IMR-90 (cell line): ENCODE data around the gene FLACC1. TPM values are rescaled to one million over a fixed set of nuclear protein-coding genes. Genes with fewer than 3 reads are reported as not detected.

Experiments
- ATAC-seq: fragments of 200-7000 bp; cut with Tn5 transposase; 2 replicates; pipeline ENCODE4 v1.9.1; 2020; ENCODE audit warnings: low read depth, mild to moderate bottlenecking, moderate library complexity
- BruUV-seq: library from RNA; stranded (reverse); fragments of 400-500 nt; replicated peaks from 2 replicates; lab custom pipeline; 2021; lab: Mats Ljungman, UMichigan
- CTCF ChIA-PET: fragments of 300-600 bp; formaldehyde crosslinking; extraction: SDS; loops from one replicate; lab custom pipeline; 2021; ENCODE audit warnings: antibody characterized with exemption; lab: Yijun Ruan, JAX
- POLR2A ChIA-PET: fragments of 300-600 bp; sonication (Branson Sonifier 250); formaldehyde crosslinking; loops from one replicate; lab custom pipeline; 2022; ENCODE audit warnings: antibody characterized with exemption; ENCODE audit not compliant: unreplicated experiment; lab: Charles Lee
- DNase-seq: peaks from one replicate; pipeline ENCODE4 v3.0.0; 2013
- H2AFZ ChIP-seq: replicated peaks from 2 replicates; pipeline ENCODE3; 2013; ENCODE audit warnings: low read length, mild to moderate bottlenecking; ENCODE audit not compliant: poor library complexity
- H2AK5ac ChIP-seq: 2 replicates; pipeline ENCODE4 v1.6.1; 2013; ENCODE audit warnings: low read depth, low read length, inconsistent platforms
- H2AK9ac ChIP-seq: replicated peaks from 2 replicates; pipeline ENCODE3; 2013; ENCODE audit warnings: mild to moderate bottlenecking, low read depth, low read length, moderate library complexity; ENCODE audit not compliant: poor library complexity
- H2BK120ac ChIP-seq: 2 replicates; pipeline ENCODE4 v1.6.1; 2013; ENCODE audit warnings: low read depth, low read length, inconsistent platforms
- H2BK15ac ChIP-seq: 3 replicates; pipeline ENCODE4 v1.6.1; 2013; ENCODE audit warnings: low read depth, low read length, inconsistent platforms
- H2BK20ac ChIP-seq: 2 replicates; pipeline ENCODE4 v1.6.1; 2013; ENCODE audit warnings: low read depth, mild to moderate bottlenecking, inconsistent platforms, low read length, moderate library complexity
- H2BK5ac ChIP-seq: 2 replicates; pipeline ENCODE4 v1.6.1; 2013; ENCODE audit warnings: mild to moderate bottlenecking, low read depth, low read length, inconsistent platforms; ENCODE audit not compliant: poor library complexity, severe bottlenecking
- H3K14ac ChIP-seq: replicated peaks from 2 replicates; pipeline ENCODE4 v1.6.1; 2013; ENCODE audit warnings: low read depth, low read length, inconsistent platforms
- H3K18ac ChIP-seq: 2 replicates; pipeline ENCODE4 v1.6.1; 2013; ENCODE audit warnings: low read depth, low read length, control low read depth
- H3K23ac ChIP-seq: 2 replicates; pipeline ENCODE4 v1.6.1; 2013; ENCODE audit warnings: low read depth, low read length, inconsistent platforms
- H3K27ac ChIP-seq: 2 replicates; pipeline ENCODE4 v1.5.1; 2013; ENCODE audit warnings: mild to moderate bottlenecking, control low read depth, low read length; ENCODE audit not compliant: insufficient read depth
- H3K27me3 ChIP-seq: 2 replicates; pipeline ENCODE4 v1.6.1; 2013; ENCODE audit warnings: low read length; ENCODE audit not compliant: control insufficient read depth, insufficient read depth
- H3K36me3 ChIP-seq: 2 replicates; pipeline ENCODE4 v1.6.1; 2013; ENCODE audit warnings: low read length, mixed read lengths; ENCODE audit not compliant: control insufficient read depth, insufficient read depth
- H3K4ac ChIP-seq: 2 replicates; pipeline ENCODE4 v1.6.1; 2013; ENCODE audit warnings: low read depth, low read length, inconsistent platforms
- H3K4me1 ChIP-seq: 2 replicates; pipeline ENCODE4 v1.6.1; 2013; ENCODE audit warnings: low read length, mixed read lengths; ENCODE audit not compliant: control insufficient read depth, insufficient read depth
- H3K4me2 ChIP-seq: 2 replicates; pipeline ENCODE4 v1.6.1; 2013; ENCODE audit warnings: low read depth, mild to moderate bottlenecking, control low read depth, low read length, moderate library complexity
- H3K4me3 ChIP-seq: 2 replicates; pipeline ENCODE4 v1.5.1; 2013; ENCODE audit warnings: low read depth, mild to moderate bottlenecking, control low read depth, low read length, moderate library complexity; ENCODE audit not compliant: insufficient read depth
- H3K56ac ChIP-seq: 2 replicates; pipeline ENCODE4 v1.6.1; 2013; ENCODE audit warnings: low read length, inconsistent platforms; ENCODE audit not compliant: insufficient read depth; ENCODE audit errors: extremely low read depth
- H3K79me1 ChIP-seq, 2 experiments: 2 replicates each; pipeline ENCODE4 v1.6.1; 2013; ENCODE audit warnings: low read length in 2 of 2, inconsistent platforms in 1 of 2, low read depth in 1 of 2
- H3K9ac ChIP-seq: 2 replicates; pipeline ENCODE4 v1.6.1; 2013; ENCODE audit warnings: low read depth, low read length, control low read depth
- H3K9me1 ChIP-seq: 2 replicates; pipeline ENCODE4 v1.6.1; 2013; ENCODE audit warnings: low read length, inconsistent platforms; ENCODE audit not compliant: insufficient read depth
- H3K9me3 ChIP-seq: 2 replicates; pipeline ENCODE4 v1.6.1; 2013; ENCODE audit warnings: low read length; ENCODE audit not compliant: control insufficient read depth, insufficient read depth
- H4K20me1 ChIP-seq: 2 replicates; pipeline ENCODE4 v1.6.1; 2013; ENCODE audit warnings: low read length, inconsistent platforms; ENCODE audit not compliant: insufficient read depth
- H4K5ac ChIP-seq: 2 replicates; pipeline ENCODE4 v1.6.1; 2013; ENCODE audit warnings: mild to moderate bottlenecking, low read depth, low read length, control low read depth
- H4K8ac ChIP-seq, 2 experiments: 2 replicates each; pipeline ENCODE4 v1.6.1; 2013; ENCODE audit warnings: low read depth in 2 of 2, low read length in 2 of 2, control low read depth in 1 of 2, inconsistent platforms in 1 of 2
- H4K91ac ChIP-seq: 2 replicates; pipeline ENCODE4 v1.6.1; 2013; ENCODE audit warnings: low read depth, low read length, inconsistent platforms; ENCODE audit not compliant: insufficient read depth
- BHLHE40 ChIP-seq: fragments of 150-350 bp; IDR thresholded peaks from 2 replicates; pipeline ENCODE4 v1.6.1; 2016; ENCODE audit warnings: mild to moderate bottlenecking, low read depth, low read length
- CEBPB ChIP-seq: IDR thresholded peaks from 2 replicates; pipeline ENCODE4 v1.6.1; 2012; ENCODE audit warnings: low read depth, low read length, improper control_type of control experiment
- CHD1 ChIP-seq: IDR thresholded peaks from 2 replicates; pipeline ENCODE4 v1.6.1; 2012; ENCODE audit warnings: low read depth, low read length, improper control_type of control experiment
- FOS ChIP-seq: fragments of 150-350 bp; IDR thresholded peaks from 2 replicates; pipeline ENCODE4 v1.6.1; 2016; ENCODE audit warnings: low read depth, low read length
- MAFK ChIP-seq: IDR thresholded peaks from 2 replicates; pipeline ENCODE4 v1.6.1; 2012; ENCODE audit warnings: low read depth, low read length, improper control_type of control experiment
- MAZ ChIP-seq: IDR thresholded peaks from 2 replicates; pipeline ENCODE4 v1.6.1; 2012; ENCODE audit warnings: low read depth, mild to moderate bottlenecking, low read length, improper control_type of control experiment, moderate library complexity, borderline replicate concordance
- MXI1 ChIP-seq: IDR thresholded peaks from 2 replicates; pipeline ENCODE4 v1.6.1; 2012; ENCODE audit warnings: low read depth, mild to moderate bottlenecking, low read length, moderate library complexity, borderline replicate concordance
- NFE2L2 ChIP-seq: fragments of 150-350 bp; IDR thresholded peaks from 2 replicates; pipeline ENCODE4 v1.6.1; 2016; ENCODE audit warnings: low read depth, mild to moderate bottlenecking, low read length
- POLR2A ChIP-seq: IDR thresholded peaks from 2 replicates; pipeline ENCODE4 v1.6.1; 2012; ENCODE audit warnings: mild to moderate bottlenecking, low read depth, low read length
- RAD21 ChIP-seq: IDR thresholded peaks from 2 replicates; pipeline ENCODE4 v1.6.1; 2012; ENCODE audit warnings: low read length, improper control_type of control experiment
- RCOR1 ChIP-seq: IDR thresholded peaks from 2 replicates; pipeline ENCODE4 v1.6.1; 2012; ENCODE audit warnings: mild to moderate bottlenecking, low read length, improper control_type of control experiment; ENCODE audit not compliant: insufficient replicate concordance
- SMC3 ChIP-seq: fragments of 150-350 bp; IDR thresholded peaks from 2 replicates; pipeline ENCODE4 v1.6.1; 2016; ENCODE audit warnings: low read depth, mild to moderate bottlenecking, antibody characterized with exemption, low read length, moderate library complexity
- WGBS, 2 experiments: methylation state at CpG; one replicate each; pipeline versions ENCODE4 v1.1.5 to v1.1.7; 2013; ENCODE audit warnings: missing lambda C conversion rate in 2 of 2; ENCODE audit not compliant: insufficient read length in 1 of 2; ENCODE audit errors: extremely low coverage in 2 of 2; 5-methylcytosine and 5-hydroxymethylcytosine counted together
- dilution Hi-C: fragments of 300-500 bp; cut with HindIII; formaldehyde crosslinking; loops from one replicate; pipeline ENCODE4 v1.14.3; 2018; ENCODE audit warnings: low sequenced_read_pairs; ENCODE audit not compliant: unreplicated experiment
- in situ Hi-C: fragments of 300-500 bp; cut with MboI; formaldehyde crosslinking; loops from 3 replicates; pipeline ENCODE4 v1.14.3; 2019; ENCODE audit warnings: low sequenced_read_pairs, inconsistent platforms, mixed read lengths
- intact Hi-C: fragments of 100-400 bp; cut with micrococcal nuclease; formaldehyde crosslinking; loops from 2 replicates; pipeline ENCODE4 v1.10.0; 2022
- polyA plus RNA-seq, 3 experiments: library from polyadenylated mRNA; depleted of rRNA; stranded (reverse); fragments of >200 nt; gene quantifications; 2 replicates each; pipeline ENCODE4 v1.2.3, GENCODE V29; 2012; ENCODE audit warnings: low replicate concordance in 1 of 3
- total RNA-seq: library from RNA; depleted of rRNA; stranded (reverse); fragments of >200 nt; gene quantifications from 2 replicates; pipeline ENCODE4 v1.2.3, GENCODE V29; 2012
- TF ChIP-seq, protein P1 (sequence below): fragments of 150-350 bp; IDR thresholded peaks from 2 replicates; pipeline ENCODE4 v1.6.1; 2016; ENCODE audit warnings: low read depth, mild to moderate bottlenecking, low read length, moderate library complexity, borderline replicate concordance
- TF ChIP-seq, protein P2 (sequence below): conservative IDR thresholded peaks from 2 replicates; pipeline ENCODE4 v1.5.1; 2012; ENCODE audit warnings: mild to moderate bottlenecking, low read depth, low read length, improper control_type of control experiment
- TF ChIP-seq, protein P3 (sequence below): fragments of 150-350 bp; IDR thresholded peaks from 2 replicates; pipeline ENCODE4 v1.6.1; 2017; ENCODE audit warnings: mild to moderate bottlenecking, antibody characterized with exemption, low read length, low read depth

Gene FLACC1
- total and polyA plus RNA-seq, 2 of the 4 experiments (the other 2 are of a cell fraction), result 0.32 to 0.54 TPM

DNA sequence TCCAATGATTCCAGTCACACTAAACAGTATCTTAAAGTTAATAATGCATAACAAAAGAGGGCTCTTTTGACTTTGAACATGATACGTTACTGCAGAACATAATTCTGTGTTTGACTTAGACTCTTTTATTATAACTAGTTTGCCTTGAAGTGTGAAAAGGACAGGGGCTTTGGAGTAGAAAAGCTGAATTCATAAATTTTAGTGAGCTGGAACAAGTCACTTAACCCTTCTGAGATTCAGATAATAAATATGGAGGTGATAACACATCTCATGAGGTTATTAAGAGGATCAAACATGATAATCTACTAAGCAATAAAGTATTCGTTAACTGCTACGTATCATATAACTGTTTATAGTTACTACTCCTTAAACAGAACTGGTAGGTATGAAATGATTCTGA, 44.7 kb upstream of the FLACC1 start:
- Histone ChIP-seq H3K4ac (no peak overlapping the region), H3K14ac (no peak overlapping the region), H4K5ac (no peak overlapping the region), H2AK5ac (no peak overlapping the region), H3K9ac (no peak overlapping the region), H3K4me3 (no peak overlapping the region), H2BK15ac (no peak overlapping the region), H3K18ac (no peak overlapping the region), H2BK120ac (no peak overlapping the region), H2AFZ (no peak overlapping the region), H3K4me1 (peaks cover 9% of the 10 kb centered on the region), H2BK20ac (no peak overlapping the region), H4K8ac (no peak overlapping the region), H4K20me1 (no peaks in the 10 kb centered on the region), H2AK9ac (no peak overlapping the region), H2BK5ac (no peak overlapping the region), H3K56ac (no peak overlapping the region), H3K23ac (no peak overlapping the region), H3K27me3 (no peaks in the 10 kb centered on the region), H3K9me1 (no peaks in the 10 kb centered on the region), H4K91ac (no peak overlapping the region), H3K9me3 (no peaks in the 10 kb centered on the region), H3K79me1 (peaks cover 9 to 30% of the 10 kb centered on the region in 2 experiments), H3K27ac (no peak overlapping the region), H3K4me2 (no peak overlapping the region), H3K36me3 (peaks cover 7% of the 10 kb centered on the region; the same call in 1 of the 2 replicates)
- no peak for ATAC-seq
- DNase-seq, result no peak
- BruUV-seq, result no TSS peak
- dilution Hi-C loops, result no loop called here
- in situ Hi-C loops, result no loop called here
- TF ChIP-seq RCOR1 (no peak), CHD1 (no peak), POLR2A (no peak), BHLHE40 (no peak), NFE2L2 (no peak), MAZ (no peak), SMC3 (no peak), RAD21 (no peak), MXI1 (no peak), FOS (no peak), MAFK (no peak), CEBPB (no peak)
- TF ChIP-seq, protein P1, sequence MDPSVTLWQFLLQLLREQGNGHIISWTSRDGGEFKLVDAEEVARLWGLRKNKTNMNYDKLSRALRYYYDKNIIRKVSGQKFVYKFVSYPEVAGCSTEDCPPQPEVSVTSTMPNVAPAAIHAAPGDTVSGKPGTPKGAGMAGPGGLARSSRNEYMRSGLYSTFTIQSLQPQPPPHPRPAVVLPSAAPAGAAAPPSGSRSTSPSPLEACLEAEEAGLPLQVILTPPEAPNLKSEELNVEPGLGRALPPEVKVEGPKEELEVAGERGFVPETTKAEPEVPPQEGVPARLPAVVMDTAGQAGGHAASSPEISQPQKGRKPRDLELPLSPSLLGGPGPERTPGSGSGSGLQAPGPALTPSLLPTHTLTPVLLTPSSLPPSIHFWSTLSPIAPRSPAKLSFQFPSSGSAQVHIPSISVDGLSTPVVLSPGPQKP, result no peak
- TF ChIP-seq, protein P2, sequence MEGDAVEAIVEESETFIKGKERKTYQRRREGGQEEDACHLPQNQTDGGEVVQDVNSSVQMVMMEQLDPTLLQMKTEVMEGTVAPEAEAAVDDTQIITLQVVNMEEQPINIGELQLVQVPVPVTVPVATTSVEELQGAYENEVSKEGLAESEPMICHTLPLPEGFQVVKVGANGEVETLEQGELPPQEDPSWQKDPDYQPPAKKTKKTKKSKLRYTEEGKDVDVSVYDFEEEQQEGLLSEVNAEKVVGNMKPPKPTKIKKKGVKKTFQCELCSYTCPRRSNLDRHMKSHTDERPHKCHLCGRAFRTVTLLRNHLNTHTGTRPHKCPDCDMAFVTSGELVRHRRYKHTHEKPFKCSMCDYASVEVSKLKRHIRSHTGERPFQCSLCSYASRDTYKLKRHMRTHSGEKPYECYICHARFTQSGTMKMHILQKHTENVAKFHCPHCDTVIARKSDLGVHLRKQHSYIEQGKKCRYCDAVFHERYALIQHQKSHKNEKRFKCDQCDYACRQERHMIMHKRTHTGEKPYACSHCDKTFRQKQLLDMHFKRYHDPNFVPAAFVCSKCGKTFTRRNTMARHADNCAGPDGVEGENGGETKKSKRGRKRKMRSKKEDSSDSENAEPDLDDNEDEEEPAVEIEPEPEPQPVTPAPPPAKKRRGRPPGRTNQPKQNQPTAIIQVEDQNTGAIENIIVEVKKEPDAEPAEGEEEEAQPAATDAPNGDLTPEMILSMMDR, result no peak
- TF ChIP-seq, protein P3, sequence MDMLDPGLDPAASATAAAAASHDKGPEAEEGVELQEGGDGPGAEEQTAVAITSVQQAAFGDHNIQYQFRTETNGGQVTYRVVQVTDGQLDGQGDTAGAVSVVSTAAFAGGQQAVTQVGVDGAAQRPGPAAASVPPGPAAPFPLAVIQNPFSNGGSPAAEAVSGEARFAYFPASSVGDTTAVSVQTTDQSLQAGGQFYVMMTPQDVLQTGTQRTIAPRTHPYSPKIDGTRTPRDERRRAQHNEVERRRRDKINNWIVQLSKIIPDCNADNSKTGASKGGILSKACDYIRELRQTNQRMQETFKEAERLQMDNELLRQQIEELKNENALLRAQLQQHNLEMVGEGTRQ, result no peak
- ChIA-PET POLR2A (no interaction called here), CTCF (no interaction called here)
- no CpG with 5 or more reads among the region's 3 CpGs for whole genome bisulfite sequencing, 2 experiments
- intact Hi-C loops, result no loop called here
